ENCODE data around the gene RPL36AL.

- no peak for TF ChIP-seq EZH2 (IDR thresholded peaks at IDR 0.05; ENCODE audit: borderline replicate concordance, control insufficient read depth, low read depth, low read length)
- TF ChIP-seq POLR2A (IDR thresholded peaks at IDR 0.05; ENCODE audit: low read depth, low read length): no peak
- TF ChIP-seq, protein P1, sequence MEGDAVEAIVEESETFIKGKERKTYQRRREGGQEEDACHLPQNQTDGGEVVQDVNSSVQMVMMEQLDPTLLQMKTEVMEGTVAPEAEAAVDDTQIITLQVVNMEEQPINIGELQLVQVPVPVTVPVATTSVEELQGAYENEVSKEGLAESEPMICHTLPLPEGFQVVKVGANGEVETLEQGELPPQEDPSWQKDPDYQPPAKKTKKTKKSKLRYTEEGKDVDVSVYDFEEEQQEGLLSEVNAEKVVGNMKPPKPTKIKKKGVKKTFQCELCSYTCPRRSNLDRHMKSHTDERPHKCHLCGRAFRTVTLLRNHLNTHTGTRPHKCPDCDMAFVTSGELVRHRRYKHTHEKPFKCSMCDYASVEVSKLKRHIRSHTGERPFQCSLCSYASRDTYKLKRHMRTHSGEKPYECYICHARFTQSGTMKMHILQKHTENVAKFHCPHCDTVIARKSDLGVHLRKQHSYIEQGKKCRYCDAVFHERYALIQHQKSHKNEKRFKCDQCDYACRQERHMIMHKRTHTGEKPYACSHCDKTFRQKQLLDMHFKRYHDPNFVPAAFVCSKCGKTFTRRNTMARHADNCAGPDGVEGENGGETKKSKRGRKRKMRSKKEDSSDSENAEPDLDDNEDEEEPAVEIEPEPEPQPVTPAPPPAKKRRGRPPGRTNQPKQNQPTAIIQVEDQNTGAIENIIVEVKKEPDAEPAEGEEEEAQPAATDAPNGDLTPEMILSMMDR (IDR thresholded peaks at IDR 0.05 in 2 of 3, conservative IDR thresholded peaks at IDR 0.05 in 1 of 3; ENCODE audit: control insufficient read depth in 2 of 3, extremely low read depth in 1 of 3, insufficient read depth in 1 of 3, low read depth in 3 of 3, low read length in 3 of 3): no peak
- TF ChIP-seq SREBF1 (IDR thresholded peaks at IDR 0.05; ENCODE audit: low read length): no peak
- TF ChIP-seq FOXM1 (IDR thresholded peaks at IDR 0.05; ENCODE audit: low read depth, low read length): no peak
- TF ChIP-seq CREM (IDR thresholded peaks at IDR 0.05; ENCODE audit: low read depth): no peak
- TF ChIP-seq EP300 (IDR thresholded peaks at IDR 0.05; ENCODE audit: borderline replicate concordance in 1 of 2, control insufficient read depth in 1 of 2, low read depth in 2 of 2, low read length in 2 of 2): no peak
Measured at GRCh38 chr14:49593016-49593415, 27.4 kb downstream of the RPL36AL start.
